HEK293 (cell line): ENCODE results near the gene ORM2.

Experiments
- CTCF ChIA-PET: fragments of 350-600 bp; formaldehyde crosslinking; extraction: SDS; loops from one replicate; lab custom pipeline; 2021; ENCODE audit warnings: antibody characterized with exemption; lab: Yijun Ruan, JAX
- POLR2A ChIA-PET: fragments of 300-600 bp; formaldehyde crosslinking; extraction: SDS; loops from one replicate; lab custom pipeline; 2020; ENCODE audit warnings: antibody characterized with exemption, inconsistent platforms; lab: Yijun Ruan, JAX
- H3K27ac ChIP-seq: fragments of 200-500 bp; sonication (Bioruptor generic); 2 replicates; pipeline ENCODE4 v1.5.1; 2014; ENCODE audit warnings: low read depth, low read length, control low read depth, inconsistent platforms; ENCODE audit errors: extremely low read depth
- H3K36me3 ChIP-seq, 2 experiments: fragments of 200-500 bp in 1 of 2; sonication (Bioruptor generic) in 1 of 2; 1 replicate in 1 of 2; 2 replicates in 1 of 2; pipeline ENCODE4 v1.5.1; 2014 to 2017; ENCODE audit warnings: inconsistent platforms in 2 of 2, low read length in 2 of 2; ENCODE audit not compliant: control insufficient read depth in 2 of 2, insufficient read depth in 1 of 2
- H3K4me1 ChIP-seq: fragments of 200-500 bp; sonication (Bioruptor generic); 2 replicates; pipeline ENCODE4 v1.5.1; 2014; ENCODE audit warnings: mild to moderate bottlenecking, low read length, inconsistent platforms; ENCODE audit not compliant: control insufficient read depth, insufficient read depth
- H3K4me3 ChIP-seq: 2 replicates; pipeline ENCODE4 v1.5.1; 2011; ENCODE audit warnings: low read depth, mild to moderate bottlenecking, control low read depth, low read length, moderate library complexity
- H3K9me3 ChIP-seq: fragments of 200-500 bp; sonication (Bioruptor generic); 2 replicates; pipeline ENCODE4 v1.5.1; 2014; ENCODE audit warnings: low read depth, low read length, inconsistent platforms; ENCODE audit not compliant: control insufficient read depth, insufficient read depth
- ATF2 ChIP-seq: fragments of 450-650 bp; formaldehyde crosslinking; IDR thresholded peaks from 2 replicates; pipeline ENCODE4 v1.5.1; 2016; ENCODE audit warnings: missing biosample characterization, missing genetic modification characterization, low read depth
- BCL6B ChIP-seq: fragments of 450-650 bp; formaldehyde crosslinking; IDR thresholded peaks from 2 replicates; pipeline ENCODE4 v1.5.1; 2017; ENCODE audit warnings: missing biosample characterization, missing genetic modification characterization
- FEZF1 ChIP-seq: fragments of 450-650 bp; formaldehyde crosslinking; IDR thresholded peaks from 2 replicates; pipeline ENCODE4 v1.5.1; 2016; ENCODE audit warnings: missing biosample characterization, missing genetic modification characterization
- KLF10 ChIP-seq: fragments of 450-650 bp; IDR thresholded peaks from 2 replicates; pipeline ENCODE4 v1.5.1; 2018; ENCODE audit warnings: missing biosample characterization, mild to moderate bottlenecking, missing genetic modification characterization
- PRDM4 ChIP-seq: fragments of 450-650 bp; formaldehyde crosslinking; IDR thresholded peaks from 2 replicates; pipeline ENCODE4 v1.5.1; 2017; ENCODE audit warnings: missing biosample characterization, missing genetic modification characterization
- SETDB1 ChIP-seq: IDR thresholded peaks from one replicate; pipeline ENCODE4 v1.6.1; 2017; ENCODE audit warnings: mild to moderate bottlenecking, low read length, moderate library complexity, mixed read lengths; ENCODE audit not compliant: insufficient read length
- YY2 ChIP-seq: fragments of 450-650 bp; formaldehyde crosslinking; IDR thresholded peaks from 2 replicates; pipeline ENCODE4 v1.5.1; 2016; ENCODE audit warnings: missing biosample characterization, missing genetic modification characterization
- ZNF324 ChIP-seq: fragments of 450-650 bp; formaldehyde crosslinking; IDR thresholded peaks from 2 replicates; pipeline ENCODE4 v1.5.1; 2016; ENCODE audit warnings: missing biosample characterization, missing genetic modification characterization
- ZNF362 ChIP-seq: fragments of 450-650 bp; formaldehyde crosslinking; IDR thresholded peaks from 2 replicates; pipeline ENCODE4 v1.5.1; 2016; ENCODE audit warnings: missing biosample characterization, missing genetic modification characterization
- ZNF501 ChIP-seq: fragments of 450-650 bp; formaldehyde crosslinking; IDR thresholded peaks from 2 replicates; pipeline ENCODE4 v1.5.1; 2016; ENCODE audit warnings: missing biosample characterization, missing genetic modification characterization
- ZNF610 ChIP-seq: fragments of 450-650 bp; formaldehyde crosslinking; IDR thresholded peaks from 2 replicates; pipeline ENCODE4 v1.5.1; 2016; ENCODE audit warnings: missing biosample characterization, missing genetic modification characterization, borderline replicate concordance
- ZNF623 ChIP-seq: fragments of 450-650 bp; formaldehyde crosslinking; IDR thresholded peaks from 2 replicates; pipeline ENCODE4 v1.5.1; 2016; ENCODE audit warnings: missing biosample characterization, missing genetic modification characterization
- ZNF629 ChIP-seq: fragments of 450-650 bp; formaldehyde crosslinking; IDR thresholded peaks from 2 replicates; pipeline ENCODE4 v1.5.1; 2017; ENCODE audit warnings: missing biosample characterization, missing genetic modification characterization
- ZNF701 ChIP-seq: fragments of 450-650 bp; formaldehyde crosslinking; IDR thresholded peaks from 2 replicates; pipeline ENCODE4 v1.5.1; 2016; ENCODE audit warnings: missing biosample characterization, missing genetic modification characterization
- ZNF747 ChIP-seq: fragments of 450-650 bp; formaldehyde crosslinking; IDR thresholded peaks from 2 replicates; pipeline ENCODE4 v1.5.1; 2016; ENCODE audit warnings: missing biosample characterization, missing genetic modification characterization
- TF ChIP-seq, protein P1 (sequence below): sonication (generic); formaldehyde crosslinking; IDR thresholded peaks from 2 replicates; pipeline ENCODE4 v1.8.1; 2022; ENCODE audit warnings: mild to moderate bottlenecking, moderate library complexity, missing genetic modification reagents
- TF ChIP-seq, protein P2 (sequence below): fragments of 450-650 bp; formaldehyde crosslinking; IDR thresholded peaks from 2 replicates; pipeline ENCODE4 v1.5.1; 2016; ENCODE audit warnings: missing biosample characterization, missing genetic modification characterization

The ORM2 gene

GRCh38 chr9:114355821-114356220, 26.2 kb downstream of the ORM2 start:
- peaks cover 0 to 14% of the 10 kb centered on the region in 2 experiments; a peak in 1 of 3 replicates for H3K36me3 ChIP-seq

More at GRCh38 chr9:114355821-114356220, 26.2 kb downstream of the ORM2 start:
- no peaks in the 10 kb centered on the region for H3K4me1 ChIP-seq
- H3K27ac ChIP-seq, result no peak overlapping the region
- no peaks in the 10 kb centered on the region for H3K9me3 ChIP-seq
- ChIA-PET CTCF (interaction anchor here (0.6 to 1.2 kb wide), 3 partner anchors 11 to 166 kb away, joined by 3 to 4 read pairs (median 3); no protein-coding TSS in a partner anchor), POLR2A (no interaction called here)
- H3K4me3 ChIP-seq, result no peak overlapping the region
- no peak for TF ChIP-seq ZNF362 (tag by site-specific recombination)
- TF ChIP-seq ZNF623 (tag by site-specific recombination), result no peak
- no peak for TF ChIP-seq ZNF501 (tag by site-specific recombination)
- TF ChIP-seq ZNF747 (tag by site-specific recombination), result no peak
- no peak for TF ChIP-seq FEZF1 (tag by site-specific recombination)
- TF ChIP-seq, protein P1, sequence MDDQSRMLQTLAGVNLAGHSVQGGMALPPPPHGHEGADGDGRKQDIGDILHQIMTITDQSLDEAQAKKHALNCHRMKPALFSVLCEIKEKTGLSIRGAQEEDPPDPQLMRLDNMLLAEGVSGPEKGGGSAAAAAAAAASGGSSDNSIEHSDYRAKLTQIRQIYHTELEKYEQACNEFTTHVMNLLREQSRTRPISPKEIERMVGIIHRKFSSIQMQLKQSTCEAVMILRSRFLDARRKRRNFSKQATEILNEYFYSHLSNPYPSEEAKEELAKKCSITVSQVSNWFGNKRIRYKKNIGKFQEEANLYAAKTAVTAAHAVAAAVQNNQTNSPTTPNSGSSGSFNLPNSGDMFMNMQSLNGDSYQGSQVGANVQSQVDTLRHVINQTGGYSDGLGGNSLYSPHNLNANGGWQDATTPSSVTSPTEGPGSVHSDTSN (CRISPR knock-in tag), result no peak
- no peak for TF ChIP-seq PRDM4 (tag by site-specific recombination)
- no peak for TF ChIP-seq YY2 (tag by site-specific recombination)
- TF ChIP-seq BCL6B (tag by site-specific recombination), result no peak
- TF ChIP-seq, protein P2, sequence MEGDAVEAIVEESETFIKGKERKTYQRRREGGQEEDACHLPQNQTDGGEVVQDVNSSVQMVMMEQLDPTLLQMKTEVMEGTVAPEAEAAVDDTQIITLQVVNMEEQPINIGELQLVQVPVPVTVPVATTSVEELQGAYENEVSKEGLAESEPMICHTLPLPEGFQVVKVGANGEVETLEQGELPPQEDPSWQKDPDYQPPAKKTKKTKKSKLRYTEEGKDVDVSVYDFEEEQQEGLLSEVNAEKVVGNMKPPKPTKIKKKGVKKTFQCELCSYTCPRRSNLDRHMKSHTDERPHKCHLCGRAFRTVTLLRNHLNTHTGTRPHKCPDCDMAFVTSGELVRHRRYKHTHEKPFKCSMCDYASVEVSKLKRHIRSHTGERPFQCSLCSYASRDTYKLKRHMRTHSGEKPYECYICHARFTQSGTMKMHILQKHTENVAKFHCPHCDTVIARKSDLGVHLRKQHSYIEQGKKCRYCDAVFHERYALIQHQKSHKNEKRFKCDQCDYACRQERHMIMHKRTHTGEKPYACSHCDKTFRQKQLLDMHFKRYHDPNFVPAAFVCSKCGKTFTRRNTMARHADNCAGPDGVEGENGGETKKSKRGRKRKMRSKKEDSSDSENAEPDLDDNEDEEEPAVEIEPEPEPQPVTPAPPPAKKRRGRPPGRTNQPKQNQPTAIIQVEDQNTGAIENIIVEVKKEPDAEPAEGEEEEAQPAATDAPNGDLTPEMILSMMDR (tag by site-specific recombination), result no peak
- no peak for TF ChIP-seq ZNF701 (tag by site-specific recombination)
- TF ChIP-seq ATF2 (tag by site-specific recombination), result no peak
- no peak for TF ChIP-seq SETDB1
- no peak for TF ChIP-seq ZNF610 (tag by site-specific recombination)
- TF ChIP-seq ZNF324 (tag by site-specific recombination), result no peak
- TF ChIP-seq ZNF629, result no peak
- TF ChIP-seq KLF10, result no peak
